ENCODE results near the gene TAF5L. TPM values are rescaled to one million over a fixed set of nuclear protein-coding genes. Genes with fewer than 3 reads are reported as not detected.

The TAF5L gene
- total and polyA plus RNA-seq, 2 experiments from 2014 or later = 2.6 to 13.2 TPM

GRCh38 chr1:229655781-229656180 lies 29.9 kb upstream of the TAF5L start:
- WGBS, 2 experiments (ENCODE audit: low coverage in 1 of 2, low lambda C conversion rate in 2 of 2, missing lambda C conversion rate in 2 of 2) = 97 to 98% methylated on average over 5 of the region's 5 CpGs

GRCh38 chr1:229653420-229653819 lies 27.5 kb upstream of the TAF5L start:
- H3K4me2 ChIP-seq (ENCODE audit: unreplicated experiment) = no peak overlapping the region
- H3K79me2 ChIP-seq (ENCODE audit: insufficient read depth) = no peaks in the 10 kb centered on the region
- H3K9ac ChIP-seq = no peak overlapping the region
- H3K36me3 ChIP-seq (ENCODE audit: low read depth) = peaks cover 17% of the 10 kb centered on the region; the same call in 1 of the 2 replicates
- H3K4me1 ChIP-seq (ENCODE audit: insufficient read depth) = no peaks in the 10 kb centered on the region
- no peaks in the 10 kb centered on the region for H3F3A ChIP-seq (ENCODE audit: insufficient read depth)
- no peaks in the 10 kb centered on the region for H4K20me1 ChIP-seq (ENCODE audit: insufficient read depth)
- H3K27ac ChIP-seq = no peak overlapping the region
- no peak for DNase-seq
- no peaks in the 10 kb centered on the region for H3K27me3 ChIP-seq (replicated peaks; ENCODE audit: insufficient read depth)
- H3K9me3 ChIP-seq (ENCODE audit: low read depth) = no peaks in the 10 kb centered on the region
- H3K4me3 ChIP-seq = no peak overlapping the region
- no peak overlapping the region for H2AFZ ChIP-seq
- TF ChIP-seq EZH2phosphoT487 (IDR thresholded peaks at IDR 0.05; ENCODE audit: insufficient read depth, low read depth) (no peak), EZH2 (IDR thresholded peaks at IDR 0.05; ENCODE audit: insufficient read depth, poor library complexity, severe bottlenecking) (no peak)
- in situ Hi-C loops (cut with MboI) = loop anchor here (25.0 kb wide), 1 partner anchor 659 kb away; no protein-coding TSS in a partner anchor
- 60 to 68% methylated on average over 1 of the region's 1 CpG for WGBS, 2 experiments (ENCODE audit: low coverage in 1 of 2, low lambda C conversion rate in 2 of 2, missing lambda C conversion rate in 2 of 2)
- no peaks in the 10 kb centered on the region for H3K9me2 ChIP-seq (ENCODE audit: insufficient read depth)

More at GRCh38 chr1:229655781-229656180, 29.9 kb upstream of the TAF5L start:
- in situ Hi-C loops (cut with MboI) = loop anchor here (25.0 kb wide), 1 partner anchor 657 kb away; no protein-coding TSS in a partner anchor
- Histone ChIP-seq H3K9me3 (ENCODE audit: low read depth) (no peaks in the 10 kb centered on the region), H3K4me3 (no peak overlapping the region), H3K4me2 (ENCODE audit: unreplicated experiment) (no peak overlapping the region), H3K27ac (no peak overlapping the region), H3K36me3 (ENCODE audit: low read depth) (peaks cover 8% of the 10 kb centered on the region; the same call in 1 of the 2 replicates), H3F3A (ENCODE audit: insufficient read depth) (0 out of 2 replicates have a peak, but pooled peaks cover 4% of the 10 kb centered on the region), H3K79me2 (ENCODE audit: insufficient read depth) (no peaks in the 10 kb centered on the region), H3K4me1 (ENCODE audit: insufficient read depth) (no peaks in the 10 kb centered on the region), H3K27me3 (replicated peaks; ENCODE audit: insufficient read depth) (no peaks in the 10 kb centered on the region), H3K9ac (no peak overlapping the region), H3K9me2 (ENCODE audit: insufficient read depth) (no peaks in the 10 kb centered on the region), H4K20me1 (ENCODE audit: insufficient read depth) (no peaks in the 10 kb centered on the region), H2AFZ (no peak overlapping the region)
- no peak for DNase-seq
- TF ChIP-seq EZH2 (IDR thresholded peaks at IDR 0.05; ENCODE audit: insufficient read depth, poor library complexity, severe bottlenecking) = no peak
- no peak for TF ChIP-seq EZH2phosphoT487 (IDR thresholded peaks at IDR 0.05; ENCODE audit: insufficient read depth, low read depth)

GRCh38 chr1:229651546-229651945 lies 25.6 kb upstream of the TAF5L start:
- no peaks in the 10 kb centered on the region for H3K4me1 ChIP-seq (ENCODE audit: insufficient read depth)
- no peak overlapping the region for H3K9ac ChIP-seq
- H2AFZ ChIP-seq = no peak overlapping the region
- 82 to 86% methylated on average over 3 of the region's 3 CpGs for WGBS, 2 experiments (ENCODE audit: low coverage in 1 of 2, low lambda C conversion rate in 2 of 2, missing lambda C conversion rate in 2 of 2)
- no peaks in the 10 kb centered on the region for H3K9me3 ChIP-seq (ENCODE audit: low read depth)
- no peaks in the 10 kb centered on the region for H3F3A ChIP-seq (ENCODE audit: insufficient read depth)
- no peaks in the 10 kb centered on the region for H4K20me1 ChIP-seq (ENCODE audit: insufficient read depth)
- no peak overlapping the region for H3K27ac ChIP-seq
- no peak for TF ChIP-seq EZH2 (IDR thresholded peaks at IDR 0.05; ENCODE audit: insufficient read depth, poor library complexity, severe bottlenecking)
- no peak for TF ChIP-seq EZH2phosphoT487 (IDR thresholded peaks at IDR 0.05; ENCODE audit: insufficient read depth, low read depth)
- no peak for DNase-seq
- H3K4me2 ChIP-seq (ENCODE audit: unreplicated experiment) = no peak overlapping the region
- no peaks in the 10 kb centered on the region for H3K9me2 ChIP-seq (ENCODE audit: insufficient read depth)
- H3K79me2 ChIP-seq (ENCODE audit: insufficient read depth) = no peaks in the 10 kb centered on the region
- no peak overlapping the region for H3K4me3 ChIP-seq
- no peaks in the 10 kb centered on the region for H3K27me3 ChIP-seq (replicated peaks; ENCODE audit: insufficient read depth)
- H3K36me3 ChIP-seq (ENCODE audit: low read depth) = peaks cover 20% of the 10 kb centered on the region
- in situ Hi-C loops (cut with MboI) = loop anchor here (25.0 kb wide), 1 partner anchor 661 kb away; no protein-coding TSS in a partner anchor

GRCh38 chr1:229650045-229650444 lies 24.1 kb upstream of the TAF5L start:
- no peaks in the 10 kb centered on the region for H3K27me3 ChIP-seq (replicated peaks; ENCODE audit: insufficient read depth)
- H3K36me3 ChIP-seq (ENCODE audit: low read depth) = peaks cover 16% of the 10 kb centered on the region
- no peaks in the 10 kb centered on the region for H3K9me3 ChIP-seq (ENCODE audit: low read depth)
- H3K79me2 ChIP-seq (ENCODE audit: insufficient read depth) = no peaks in the 10 kb centered on the region
- TF ChIP-seq EZH2 (IDR thresholded peaks at IDR 0.05; ENCODE audit: insufficient read depth, poor library complexity, severe bottlenecking) (no peak), EZH2phosphoT487 (IDR thresholded peaks at IDR 0.05; ENCODE audit: insufficient read depth, low read depth) (no peak)
- no peaks in the 10 kb centered on the region for H4K20me1 ChIP-seq (ENCODE audit: insufficient read depth)
- H3K4me2 ChIP-seq (ENCODE audit: unreplicated experiment) = no peak overlapping the region
- no peaks in the 10 kb centered on the region for H3F3A ChIP-seq (ENCODE audit: insufficient read depth)
- no peak overlapping the region for H3K4me3 ChIP-seq
- 82 to 84% methylated on average over 4 of the region's 4 CpGs for WGBS, 2 experiments (ENCODE audit: low coverage in 1 of 2, low lambda C conversion rate in 2 of 2, missing lambda C conversion rate in 2 of 2)
- no peaks in the 10 kb centered on the region for H3K9me2 ChIP-seq (ENCODE audit: insufficient read depth)
- in situ Hi-C loops (cut with MboI) = loop anchor here (25.0 kb wide), 1 partner anchor 662 kb away; no protein-coding TSS in a partner anchor
- H3K9ac ChIP-seq = no peak overlapping the region
- no peak for DNase-seq
- no peak overlapping the region for H2AFZ ChIP-seq
- H3K4me1 ChIP-seq (ENCODE audit: insufficient read depth) = no peaks in the 10 kb centered on the region
- H3K27ac ChIP-seq = no peak overlapping the region
